ENCODE data around the gene WDR12.
"Not testable (repeated sequence)": the region's sequence is repeated elsewhere in the genome, so short reads cannot be mapped to it uniquely, and the experiment has no call there.

DNA sequence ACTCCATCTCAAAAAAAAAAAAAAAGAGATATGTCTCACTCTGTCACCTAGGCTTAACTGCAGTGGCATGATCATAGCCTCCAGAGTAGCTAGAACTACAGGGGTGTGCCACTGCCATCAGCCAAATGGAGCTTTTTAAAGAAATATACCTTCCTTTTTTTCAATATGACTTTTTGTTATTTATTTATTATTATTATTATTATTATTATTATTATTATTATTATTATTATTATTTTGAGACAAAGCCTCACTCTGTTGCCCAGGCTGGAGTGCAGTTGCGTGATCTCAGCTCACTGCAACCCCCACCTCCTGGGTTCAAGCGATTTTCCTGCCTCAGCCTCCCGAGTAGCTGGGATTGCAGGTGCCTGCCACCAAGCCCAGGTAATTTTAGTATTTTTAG, 37.9 kb upstream of the WDR12 start:
- not testable (repeated sequence) for TF ChIP-seq EZH2 (IDR thresholded peaks at IDR 0.05; ENCODE audit: insufficient read depth, poor library complexity, severe bottlenecking); EZH2phosphoT487 (IDR thresholded peaks at IDR 0.05; ENCODE audit: insufficient read depth, low read depth)

Data from GM23248 (cell line).